H1 (cell line): ENCODE measurements around the gene ATG4D. TPM values are rescaled to one million over a fixed set of nuclear protein-coding genes. Genes with fewer than 3 reads are reported as not detected.

Source experiments
- FOSL1 ChIP-seq: IDR thresholded peaks from 2 replicates; pipeline ENCODE4 v1.6.1; 2011; ENCODE audit warnings: mild to moderate bottlenecking, low read depth, low read length, moderate library complexity; ENCODE audit not compliant: insufficient read depth
- SUZ12 ChIP-seq: fragments of 200-600 bp; sonication (generic); IDR thresholded peaks from 2 replicates; pipeline ENCODE4 v1.6.1; 2012; ENCODE audit warnings: mild to moderate bottlenecking, inconsistent platforms, low read length, moderate library complexity, mixed read lengths
- polyA plus RNA-seq, 7 experiments: library from polyadenylated mRNA; depleted of rRNA in 3 of 7; stranded (reverse) in 5 of 7; unstranded in 2 of 7; fragments of >200 nt in 5 of 7; fragments of 200-250 nt in 2 of 7; gene quantifications; 1 replicate in 5 of 7; 2 replicates in 1 of 7; 4 replicates in 1 of 7; pipeline versions ENCODE4 v1.2.1 to v1.2.3, GENCODE V29; 2011 to 2013; ENCODE audit warnings: missing spikeins in 2 of 7, mixed read lengths in 2 of 7
- total RNA-seq: library from RNA; stranded (reverse); fragmentation: NEBNext Ultra II Directional; extraction: Animal tissue kit (Norgen Biotek cat#: 25700); gene quantifications from 2 replicates; pipeline ENCODE4 v1.2.1, GENCODE V29; 2021

ATG4D gene
- total and polyA plus RNA-seq, 2 of the 8 experiments (the other 6 are each of a cell fraction or from before 2014, with no cell fraction given) = 39.6 to 43.7 TPM

DNA sequence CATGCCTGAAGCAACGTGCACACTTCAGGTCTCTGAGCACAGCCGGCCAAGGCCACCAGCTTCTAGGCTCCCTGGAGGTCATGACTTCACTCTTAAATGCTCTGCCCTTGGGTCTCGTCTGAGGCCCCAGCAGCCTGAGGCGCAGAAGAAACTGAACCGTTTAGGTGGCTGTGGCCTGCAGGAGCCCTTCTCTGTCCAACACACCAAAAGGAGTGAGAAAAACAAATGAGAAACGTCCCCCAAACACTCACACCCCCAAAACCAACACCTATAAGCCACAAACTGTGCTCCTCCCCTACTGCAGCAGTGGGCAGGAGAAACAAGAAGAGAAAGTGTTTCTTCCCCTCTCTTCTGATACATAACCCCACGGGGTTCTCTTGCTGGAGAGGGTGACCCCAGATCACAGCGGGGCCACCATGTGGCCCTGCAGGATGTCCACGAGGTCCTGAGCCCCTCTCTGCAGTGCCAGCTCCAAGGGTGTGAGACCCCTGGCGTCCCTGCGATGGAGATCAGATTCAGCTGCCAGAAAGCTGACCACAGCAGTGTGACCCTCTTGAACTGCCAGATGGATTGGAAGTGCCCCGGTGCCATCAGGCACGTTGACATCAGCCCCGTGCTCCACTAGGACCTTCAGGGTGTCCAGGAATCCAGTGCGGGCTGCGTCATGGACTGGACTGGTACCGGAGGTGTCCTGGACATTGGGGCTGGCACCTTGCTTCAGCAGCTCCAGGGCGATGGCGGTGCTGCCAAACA lies 23.1 kb downstream of the ATG4D start (continued):
- TF ChIP-seq FOSL1 (no peak), SUZ12 (no peak)
- TF ChIP-seq, all 59 proteins: peak for 0
